HG03571 (cell line): Measurements from ENCODE around the gene NAA38.
"Not testable (repeated sequence)": the region's sequence is repeated elsewhere in the genome, so short reads cannot be mapped to it uniquely, and the experiment has no call there.

Experiments
- ATAC-seq: cut with Tn5 transposase; IDR thresholded peaks from one replicate; pipeline ENCODE4 v1.9.1; 2021; ENCODE audit not compliant: unreplicated experiment

NAA38 gene

GRCh38 chr17:7882068-7882467, 24.7 kb upstream of the NAA38 start:
- no peak for ATAC-seq

DNA sequence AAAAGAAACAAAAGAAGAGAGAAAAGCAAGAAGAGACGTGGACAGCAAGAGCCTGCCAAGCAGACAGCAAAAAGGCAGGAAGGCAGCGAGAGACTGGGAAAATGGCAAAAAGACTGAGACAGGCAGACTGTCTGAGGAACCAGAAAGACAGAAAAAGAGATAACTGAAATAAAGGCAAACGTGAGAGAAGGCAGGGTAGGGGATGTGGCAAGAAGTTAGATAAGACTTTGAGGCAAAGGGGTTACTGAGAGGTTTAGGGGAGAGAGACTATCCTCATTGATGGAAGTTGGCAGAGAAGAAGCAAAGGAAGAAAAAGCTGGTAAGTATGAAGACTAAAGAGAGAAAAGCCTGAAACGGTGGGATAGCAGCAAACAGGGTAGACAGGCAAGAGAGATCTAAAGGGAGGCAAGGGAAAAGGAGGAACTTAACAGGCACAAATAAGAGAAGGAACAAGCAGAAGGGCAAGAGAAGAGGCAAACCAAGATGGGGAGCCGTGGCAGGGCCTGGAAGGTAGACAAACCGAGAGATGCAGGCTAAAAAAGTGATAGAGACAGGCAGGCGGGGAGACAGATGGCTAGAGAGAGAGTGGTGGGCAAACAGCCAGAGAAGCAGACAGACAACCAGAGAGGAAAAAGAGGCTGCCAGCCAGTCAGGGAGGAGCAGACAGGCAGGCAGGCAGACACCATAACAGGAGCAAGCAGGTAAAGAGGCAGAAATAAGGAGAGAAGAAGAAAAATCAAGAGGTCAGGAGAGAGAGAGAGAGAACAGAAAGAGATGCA, 24.1 kb upstream of the NAA38 start:
- ATAC-seq = no peak

DNA sequence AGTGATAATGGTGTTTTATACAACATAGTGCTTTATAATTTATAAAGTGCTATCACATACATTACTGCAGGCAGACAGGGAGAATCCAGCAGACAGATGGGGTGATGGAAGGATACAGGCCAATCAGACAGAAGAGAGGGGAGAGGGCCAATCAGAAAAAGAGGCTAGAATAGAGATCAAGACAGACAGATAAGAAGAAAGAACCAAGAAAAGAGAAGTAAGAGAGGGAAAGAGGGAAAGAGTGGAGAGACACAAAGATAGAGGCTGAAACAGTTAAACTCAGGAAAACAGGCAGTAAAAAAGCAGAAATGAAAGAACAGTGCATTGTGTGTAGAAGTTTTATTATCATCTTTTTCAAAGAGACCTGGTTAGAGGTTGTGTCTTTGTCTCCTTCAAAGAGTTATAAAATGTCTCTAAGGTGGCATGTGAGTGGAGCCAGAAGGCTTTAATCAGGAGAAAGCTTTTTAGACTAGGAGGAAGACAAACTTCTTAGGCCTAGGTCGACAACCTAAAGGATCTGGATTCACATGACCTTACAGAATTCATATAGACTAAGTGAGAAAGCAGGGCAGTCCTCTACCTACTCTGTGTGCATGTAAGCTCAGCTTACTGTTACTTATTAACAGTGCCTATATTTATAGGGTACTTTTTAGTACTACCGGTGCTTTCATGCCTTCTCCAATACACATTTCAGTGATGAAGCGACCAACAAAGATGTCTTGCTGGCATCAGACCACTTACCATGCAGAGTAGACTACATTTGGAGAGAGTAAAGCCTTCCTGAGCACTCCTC, 22.9 kb upstream of the NAA38 start:
- no peak for ATAC-seq

DNA sequence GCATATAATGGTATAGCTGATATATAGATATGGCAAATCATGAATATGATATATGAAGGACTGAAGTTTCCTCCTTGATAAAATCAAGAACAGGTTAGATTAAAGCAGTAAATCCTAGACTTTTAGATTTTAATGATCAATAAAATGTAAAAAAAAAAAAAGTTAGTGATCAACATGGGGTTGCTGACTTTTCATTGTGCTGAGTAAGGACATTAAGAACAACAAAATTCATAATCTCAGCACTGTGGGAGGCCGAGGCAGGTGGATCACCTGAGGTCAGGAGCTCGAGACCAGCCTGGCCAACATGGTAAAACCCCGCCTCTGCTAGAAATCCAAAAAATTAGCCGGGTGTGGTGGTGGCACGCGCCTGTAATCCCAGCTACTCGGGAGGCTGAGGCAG, 20.9 kb upstream of the NAA38 start:
- no peak for ATAC-seq

GRCh38 chr17:7875804-7876370, 18.5 kb upstream of the NAA38 start:
- no peak for ATAC-seq

- no peak for ATAC-seq
These were observed 15.7 kb upstream of the NAA38 start for GRCh38 chr17:7873051-7873450.

- no peak for ATAC-seq
These were observed 10.5 kb upstream of the NAA38 start for GRCh38 chr17:7867881-7868329.

- ATAC-seq = no peak
These were observed 7.8 kb upstream of the NAA38 start for GRCh38 chr17:7864995-7865650.

DNA sequence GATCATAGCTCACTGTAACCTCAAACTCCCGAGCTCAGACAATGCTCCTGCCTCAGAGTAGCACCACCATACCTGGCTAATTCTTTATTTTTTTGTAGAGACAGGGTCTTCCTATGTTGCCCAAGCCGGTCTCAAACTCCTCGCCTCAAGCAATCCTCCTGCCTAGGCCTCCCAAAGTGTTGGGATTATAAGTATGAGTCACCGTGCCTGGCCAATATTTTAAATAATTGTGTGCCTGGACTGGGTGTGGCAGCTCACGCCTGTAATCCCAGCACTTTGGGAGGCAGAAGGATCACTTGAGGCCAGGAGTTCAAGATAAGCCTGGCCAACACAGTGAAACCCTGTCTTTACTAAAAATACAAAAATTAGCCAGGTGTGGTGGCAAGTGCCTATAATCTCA, 7.0 kb upstream of the NAA38 start:
- not testable (repeated sequence) for ATAC-seq

GRCh38 chr17:7862692-7863437, 5.5 kb upstream of the NAA38 start:
- ATAC-seq = no peak

- ATAC-seq = no peak
These were observed 1.7 kb upstream of the NAA38 start for GRCh38 chr17:7859028-7859427.

- ATAC-seq = no peak
These were observed 1.1 kb upstream of the NAA38 start for GRCh38 chr17:7858522-7858810.

- peak; percentile 32 for ATAC-seq
These were observed 558 bp upstream of the NAA38 start, which contains the start of gene CYB5D1 for GRCh38 chr17:7857713-7858521. CYB5D1 (plus strand) TSS chr17:7858003; CDS start chr17:7858135, 132 bp downstream.

- ATAC-seq = no peak
These were observed 1.1 kb downstream of the NAA38 start for GRCh38 chr17:7856011-7856810.

- ATAC-seq = no peak
These were observed 1.7 kb downstream of the NAA38 start for GRCh38 chr17:7855660-7856010.

DNA sequence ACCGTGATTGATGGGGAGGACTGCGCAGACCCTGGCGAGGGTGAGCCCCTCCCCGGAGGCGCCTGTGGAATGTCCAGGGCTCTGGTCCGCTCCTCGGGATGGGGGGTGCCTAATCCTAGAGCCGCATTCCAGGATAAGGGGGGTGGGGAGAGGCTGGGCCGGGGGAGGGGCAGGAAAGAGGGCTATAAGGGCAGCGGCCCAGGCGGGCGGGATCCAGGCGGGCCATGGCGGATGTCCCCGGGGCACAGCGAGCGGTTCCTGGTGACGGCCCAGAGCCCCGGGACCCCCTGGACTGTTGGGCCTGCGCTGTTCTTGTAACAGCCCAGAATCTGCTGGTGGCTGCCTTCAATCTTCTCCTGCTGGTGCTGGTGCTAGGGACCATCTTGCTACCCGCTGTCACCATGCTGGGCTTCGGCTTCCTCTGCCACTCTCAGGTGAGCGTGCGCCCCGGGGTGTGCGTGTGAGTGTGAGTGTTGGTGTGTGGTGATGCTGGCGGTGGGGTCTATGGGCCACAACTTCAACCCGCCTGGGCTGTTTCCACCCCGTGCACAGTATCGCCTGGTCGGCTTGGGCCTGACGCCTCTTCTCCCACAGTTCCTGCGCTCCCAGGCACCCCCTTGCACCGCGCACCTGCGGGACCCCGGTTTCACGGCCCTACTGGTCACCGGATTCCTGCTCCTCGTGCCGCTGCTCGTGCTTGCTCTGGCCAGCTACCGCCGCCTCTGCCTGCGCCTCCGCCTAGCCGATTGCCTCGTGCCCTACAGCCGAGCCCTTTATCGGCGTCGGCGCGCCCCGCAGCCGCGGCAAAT, 2.3 kb downstream of the NAA38 start, which contains the start of gene TMEM88:
Gene TMEM88, plus strand, starts transcription at position 216 of the 809 bp plus-strand sequence. Its CDS starts 9 bp downstream, at position 225.
- no peak for ATAC-seq

DNA sequence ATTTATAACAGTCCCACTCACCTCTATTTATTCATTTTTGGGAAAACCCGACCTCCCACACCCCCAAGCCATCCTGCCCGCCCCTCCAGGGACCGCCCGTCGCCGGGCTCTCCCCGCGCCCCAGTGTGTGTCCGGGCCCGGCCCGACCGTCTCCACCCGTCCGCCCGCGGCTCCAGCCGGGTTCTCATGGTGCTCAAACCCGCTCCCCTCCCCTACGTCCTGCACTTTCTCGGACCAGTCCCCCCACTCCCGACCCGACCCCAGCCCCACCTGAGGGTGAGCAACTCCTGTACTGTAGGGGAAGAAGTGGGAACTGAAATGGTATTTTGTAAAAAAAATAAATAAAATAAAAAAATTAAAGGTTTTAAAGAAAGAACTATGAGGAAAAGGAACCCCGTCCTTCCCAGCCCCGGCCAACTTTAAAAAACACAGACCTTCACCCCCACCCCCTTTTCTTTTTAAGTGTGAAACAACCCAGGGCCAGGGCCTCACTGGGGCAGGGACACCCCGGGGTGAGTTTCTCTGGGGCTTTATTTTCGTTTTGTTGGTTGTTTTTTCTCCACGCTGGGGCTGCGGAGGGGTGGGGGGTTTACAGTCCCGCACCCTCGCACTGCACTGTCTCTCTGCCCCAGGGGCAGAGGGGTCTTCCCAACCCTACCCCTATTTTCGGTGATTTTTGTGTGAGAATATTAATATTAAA, 3.1 kb downstream of the NAA38 start:
- no peak for ATAC-seq

DNA sequence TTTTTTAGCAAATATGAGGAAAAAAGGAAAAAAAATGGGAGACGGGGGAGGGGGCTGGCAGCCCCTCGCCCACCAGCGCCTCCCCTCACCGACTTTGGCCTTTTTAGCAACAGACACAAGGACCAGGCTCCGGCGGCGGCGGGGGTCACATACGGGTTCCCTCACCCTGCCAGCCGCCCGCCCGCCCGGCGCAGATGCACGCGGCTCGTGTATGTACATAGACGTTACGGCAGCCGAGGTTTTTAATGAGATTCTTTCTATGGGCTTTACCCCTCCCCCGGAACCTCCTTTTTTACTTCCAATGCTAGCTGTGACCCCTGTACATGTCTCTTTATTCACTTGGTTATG, 3.7 kb downstream of the NAA38 start:
- ATAC-seq = no peak
